SU-DHL-6 (cell line): ENCODE measurements around the gene GALNT17.

Source experiments
- CTCF ChIP-seq: fragments of 200-600 bp; sonication (generic); IDR thresholded peaks from one replicate; pipeline ENCODE4 v1.5.1; 2017; ENCODE audit warnings: antibody characterized with exemption, mild to moderate bottlenecking, low read length, moderate library complexity; ENCODE audit not compliant: insufficient read depth, poor library complexity, severe bottlenecking
- EZH2phosphoT487 ChIP-seq: fragments of 200-600 bp; sonication (generic), shearing (Covaris generic); conservative IDR thresholded peaks from 2 replicates; pipeline ENCODE4 v1.6.1; 2018; ENCODE audit warnings: mild to moderate bottlenecking, antibody characterized with exemption, low read length, moderate library complexity, mixed read lengths

GRCh38 chr7:71616217-71616616 is 484.3 kb downstream of the GALNT17 start:
- TF ChIP-seq CTCF (no peak), EZH2phosphoT487 (no peak)
